Ovary (tissue), 3 donors: ENCODE measurements around the gene ATRN.

Experiments
- POLR2A ChIP-seq: fragments of 450-650 bp; IDR thresholded peaks from one replicate; pipeline ENCODE4 v1.6.1; 2017; ENCODE audit warnings: antibody characterized with exemption, mild to moderate bottlenecking, moderate library complexity
- TF ChIP-seq, protein P1 (sequence below), 3 donors: fragments of 450-650 bp in 2 of 3; fragments of 200-600 bp in 1 of 3; IDR thresholded peaks; one replicate each; pipeline versions ENCODE4 v1.5.1 to v1.8.0; 2016 to 2022; ENCODE audit warnings: antibody characterized with exemption in 3 of 3, mild to moderate bottlenecking in 1 of 3
- donor health status: DM: no; HTN: no; CAD: no.

- TF ChIP-seq POLR2A: no peak
- TF ChIP-seq, protein P1, sequence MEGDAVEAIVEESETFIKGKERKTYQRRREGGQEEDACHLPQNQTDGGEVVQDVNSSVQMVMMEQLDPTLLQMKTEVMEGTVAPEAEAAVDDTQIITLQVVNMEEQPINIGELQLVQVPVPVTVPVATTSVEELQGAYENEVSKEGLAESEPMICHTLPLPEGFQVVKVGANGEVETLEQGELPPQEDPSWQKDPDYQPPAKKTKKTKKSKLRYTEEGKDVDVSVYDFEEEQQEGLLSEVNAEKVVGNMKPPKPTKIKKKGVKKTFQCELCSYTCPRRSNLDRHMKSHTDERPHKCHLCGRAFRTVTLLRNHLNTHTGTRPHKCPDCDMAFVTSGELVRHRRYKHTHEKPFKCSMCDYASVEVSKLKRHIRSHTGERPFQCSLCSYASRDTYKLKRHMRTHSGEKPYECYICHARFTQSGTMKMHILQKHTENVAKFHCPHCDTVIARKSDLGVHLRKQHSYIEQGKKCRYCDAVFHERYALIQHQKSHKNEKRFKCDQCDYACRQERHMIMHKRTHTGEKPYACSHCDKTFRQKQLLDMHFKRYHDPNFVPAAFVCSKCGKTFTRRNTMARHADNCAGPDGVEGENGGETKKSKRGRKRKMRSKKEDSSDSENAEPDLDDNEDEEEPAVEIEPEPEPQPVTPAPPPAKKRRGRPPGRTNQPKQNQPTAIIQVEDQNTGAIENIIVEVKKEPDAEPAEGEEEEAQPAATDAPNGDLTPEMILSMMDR (IDR thresholded peaks at IDR 0.05): no peak
Observed at GRCh38 chr20:3553663-3554062, 82.8 kb downstream of the ATRN start.
